Stomach (tissue), 9 donors: ENCODE data around the gene UTP4. TPM values are rescaled to one million over a fixed set of nuclear protein-coding genes. Genes with fewer than 3 reads are reported as not detected.

Experiments
- DNase-seq, 2 donors: peaks; one replicate each; pipeline versions ENCODE4 v3.0.0 to v3.0.0-alpha.2; 2013 to 2019
- H3K27ac ChIP-seq, 5 donors: fragments of 200-600 bp in 4 of 5; sonication (generic) in 4 of 5; one replicate each; pipeline ENCODE4 v1.5.1; 2013 to 2019; ENCODE audit warnings: mild to moderate bottlenecking in 1 of 5, moderate library complexity in 1 of 5
- H3K27me3 ChIP-seq, 3 donors: fragments of 200-600 bp; sonication (generic); one replicate each; pipeline ENCODE4 v1.5.1; 2017 to 2019; ENCODE audit warnings: mixed run types in 1 of 3
- H3K36me3 ChIP-seq, 4 donors: fragments of 200-600 bp; sonication (generic); 1 replicate in 3 of 4; 2 replicates in 1 of 4; pipeline ENCODE4 v1.5.1; 2016 to 2019
- H3K4me1 ChIP-seq, 4 donors: fragments of 200-600 bp; sonication (generic); one replicate each; pipeline ENCODE4 v1.5.1; 2016 to 2019
- H3K4me3 ChIP-seq, 4 donors: fragments of 200-600 bp; sonication (generic) in 3 of 4; one replicate each; pipeline ENCODE4 v1.5.1; 2016 to 2019; ENCODE audit warnings: mild to moderate bottlenecking in 1 of 4
- H3K9me3 ChIP-seq, 4 donors: fragments of 200-600 bp; sonication (generic); one replicate each; pipeline ENCODE4 v1.5.1; 2016 to 2019
- CTCF ChIP-seq, 7 experiments: fragments of 450-650 bp in 4 of 7; fragments of 200-600 bp in 3 of 7; sonication (generic) in 3 of 7; IDR thresholded peaks; one replicate each; pipeline ENCODE4 v1.5.1; 2016 to 2019; ENCODE audit warnings: antibody characterized with exemption in 7 of 7, control low read depth in 2 of 7, mild to moderate bottlenecking in 1 of 7
- EP300 ChIP-seq: sonication (generic); formaldehyde crosslinking; IDR thresholded peaks from one replicate; pipeline ENCODE4 v1.6.1; 2017; ENCODE audit warnings: antibody characterized with exemption
- POLR2A ChIP-seq, 4 donors: fragments of 450-650 bp; IDR thresholded peaks; one replicate each; pipeline ENCODE4 v1.6.1; 2016; ENCODE audit warnings: antibody characterized with exemption in 4 of 4, control low read depth in 2 of 4, mild to moderate bottlenecking in 1 of 4, moderate library complexity in 1 of 4
- POLR2AphosphoS5 ChIP-seq, 3 donors: sonication (generic); formaldehyde crosslinking; IDR thresholded peaks; one replicate each; pipeline ENCODE4 v1.6.1; 2016; ENCODE audit warnings: antibody characterized with exemption in 3 of 3
- WGBS, 5 donors: extraction: QIAGEN DNeasy Blood & Tissue Kit in 3 of 5; methylation state at CpG; one replicate each; pipeline versions ENCODE4 v1.1.5 to v1.1.7; 2013 to 2018; 5-methylcytosine and 5-hydroxymethylcytosine counted together
- intact Hi-C: fragments of 100-400 bp; cut with DNase I; formaldehyde crosslinking; loops from one replicate; pipeline ENCODE4 v1.15.1; 2023; ENCODE audit warnings: low total_unique reads
- polyA plus RNA-seq, 3 donors: library from polyadenylated mRNA; stranded (reverse); fragments of 200-250 nt; gene quantifications; one replicate each; pipeline ENCODE4 v1.2.3, GENCODE V29; 2013
- total RNA-seq, 5 donors: library from RNA; depleted of rRNA; stranded (reverse); fragments of >200 nt; gene quantifications; one replicate each; pipeline versions ENCODE4 v1.1.0 to v1.2.3, GENCODE V29; 2014 to 2016
- donor health status: healthy with polysubstance abuse.
- donor health status: Bipolar disorder and iron deficiency.
- donor health status: healthy.

The UTP4 gene
- total and polyA plus RNA-seq, 8 donors: 8.1 to 68.8 (median 30.9) TPM

- Histone ChIP-seq H3K36me3 (no peaks in the 10 kb centered on the region), H3K27me3 (no peaks in the 10 kb centered on the region), H3K4me3 (no peak overlapping the region), H3K4me1 (peaks cover 19 to 61% (median 37%) of the 10 kb centered on the region in 4 donors), H3K9me3 (no peaks in the 10 kb centered on the region), H3K27ac (peak overlapping the region; percentile 45 to 77 (median 73))
- WGBS, 5 donors: 9 to 22% (median 17%) methylated on average over 6 of the region's 6 CpGs
- intact Hi-C loops: no loop called here
- TF ChIP-seq POLR2A (IDR thresholded peaks at IDR 0.05): no peak
- TF ChIP-seq EP300: no peak
- peak in 2 of 3 donors; percentile 68 to 91 for TF ChIP-seq POLR2AphosphoS5 (IDR thresholded peaks at IDR 0.05)
- DNase-seq: peak; percentile 87 to 88
Observed at GRCh38 chr16:69179328-69180010, 47.0 kb downstream of the UTP4 start.

- intact Hi-C loops: no loop called here
Observed at GRCh38 chr16:69180011-69180338, 47.5 kb downstream of the UTP4 start.

GRCh38 chr16:69182730-69183416 lies 50.4 kb downstream of the UTP4 start:
- intact Hi-C loops: no loop called here
- TF ChIP-seq POLR2A (IDR thresholded peaks at IDR 0.05): no peak
- TF ChIP-seq EP300: no peak
- TF ChIP-seq POLR2AphosphoS5 (IDR thresholded peaks at IDR 0.05): no peak
- 50 to 64% (median 60%) methylated on average over 10 of the region's 10 CpGs for WGBS, 5 donors
- Histone ChIP-seq H3K4me3 (no peak overlapping the region), H3K36me3 (no peaks in the 10 kb centered on the region), H3K9me3 (no peaks in the 10 kb centered on the region), H3K27ac (no peak overlapping the region), H3K27me3 (no peaks in the 10 kb centered on the region), H3K4me1 (peaks cover 24 to 62% (median 40%) of the 10 kb centered on the region in 4 donors)
- DNase-seq: peak in 1 of 2 donors; percentile 41

More at GRCh38 chr16:69180011-69180338, 47.5 kb downstream of the UTP4 start:
- Histone ChIP-seq H3K27ac (peak overlapping the region; percentile 61 to 77 (median 73)), H3K9me3 (no peaks in the 10 kb centered on the region), H3K27me3 (no peaks in the 10 kb centered on the region), H3K4me3 (no peak overlapping the region), H3K4me1 (peaks cover 17 to 66% (median 34%) of the 10 kb centered on the region in 4 donors), H3K36me3 (no peaks in the 10 kb centered on the region)
- DNase-seq: no peak
- no peak for TF ChIP-seq POLR2A (IDR thresholded peaks at IDR 0.05)
- TF ChIP-seq POLR2AphosphoS5 (IDR thresholded peaks at IDR 0.05): no peak
- no peak for TF ChIP-seq EP300
- TF ChIP-seq CTCF (IDR thresholded peaks at IDR 0.05): no peak

GRCh38 chr16:69186642-69187445 lies 54.4 kb downstream of the UTP4 start, which contains the start of gene SNTB2:
Gene SNTB2 (plus strand): TSS chr16:69187164. CDS start chr16:69187167, 3 bp downstream.
- WGBS, 5 donors: 0 to 2% (median 1%) methylated on average over 24 to 69 of the region's 69 CpGs
- intact Hi-C loops: no loop called here
- Histone ChIP-seq H3K4me1 (peaks cover 31 to 64% (median 48%) of the 10 kb centered on the region in 4 donors), H3K27ac (peak within 1 kb of the TSS; percentile 93 to 99 (median 94)), H3K4me3 (peak within 1 kb of the TSS; percentile 61 to 93 (median 85)), H3K36me3 (no peaks in the 10 kb centered on the region), H3K9me3 (no peaks in the 10 kb centered on the region), H3K27me3 (no peaks in the 10 kb centered on the region)
- TF ChIP-seq POLR2A (IDR thresholded peaks at IDR 0.05): peak in 2 of 4 donors; percentile 19 to 69
- TF ChIP-seq POLR2AphosphoS5 (IDR thresholded peaks at IDR 0.05): peak; percentile 74 to 95 (median 94)
- TF ChIP-seq EP300: no peak
- peak; percentile 95 to 97 for DNase-seq

DNA sequence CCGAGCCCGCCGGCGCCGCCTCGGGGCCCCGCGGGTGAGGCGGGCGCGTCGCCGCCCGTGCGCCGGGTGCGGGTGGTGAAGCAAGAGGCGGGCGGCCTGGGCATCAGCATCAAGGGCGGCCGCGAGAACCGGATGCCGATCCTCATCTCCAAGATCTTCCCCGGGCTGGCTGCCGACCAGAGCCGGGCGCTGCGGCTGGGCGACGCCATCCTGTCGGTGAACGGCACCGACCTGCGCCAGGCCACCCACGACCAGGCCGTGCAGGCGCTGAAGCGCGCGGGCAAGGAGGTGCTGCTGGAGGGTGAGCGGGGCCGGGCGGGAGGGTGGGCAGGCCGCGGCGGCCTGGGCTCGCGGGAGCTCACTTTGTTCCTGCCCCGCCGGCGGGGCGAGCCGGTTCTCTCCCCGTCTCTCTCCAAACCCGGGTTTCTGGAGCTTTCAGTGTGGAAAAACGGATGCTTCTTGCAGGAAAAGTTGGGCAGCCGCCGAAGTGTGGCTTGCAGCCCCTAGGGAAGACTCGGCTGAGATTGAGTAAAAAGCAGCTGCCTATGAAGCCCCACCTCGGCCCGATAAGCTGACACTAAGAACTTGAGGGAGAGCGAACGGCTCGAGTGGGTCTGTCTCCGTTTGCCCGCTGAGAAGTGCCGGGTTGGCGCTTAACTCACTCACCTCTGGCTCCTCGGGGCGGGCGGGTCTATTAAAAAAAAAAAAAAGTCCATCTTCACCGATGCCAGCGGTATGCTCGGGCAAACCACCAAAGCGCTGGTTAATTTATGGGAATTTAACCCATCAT lies 55.2 kb downstream of the UTP4 start:
- H3K4me1 ChIP-seq: peaks cover 36 to 69% (median 49%) of the 10 kb centered on the region in 4 donors
- TF ChIP-seq EP300: no peak
- no peak for TF ChIP-seq POLR2A (IDR thresholded peaks at IDR 0.05)
- TF ChIP-seq CTCF (IDR thresholded peaks at IDR 0.05): no peak
- TF ChIP-seq POLR2AphosphoS5 (IDR thresholded peaks at IDR 0.05): no peak
- no peaks in the 10 kb centered on the region for H3K9me3 ChIP-seq
- H3K27me3 ChIP-seq: no peaks in the 10 kb centered on the region
- H3K4me3 ChIP-seq: peak overlapping the region; percentile 61 to 93 (median 85)
- no peaks in the 10 kb centered on the region for H3K36me3 ChIP-seq
- DNase-seq: peak; percentile 60 to 78
- WGBS, 5 donors: 0 to 1% (median 0%) methylated on average over 23 to 76 of the region's 76 CpGs
- peak overlapping the region; percentile 93 to 99 (median 94) for H3K27ac ChIP-seq
- intact Hi-C loops: no loop called here
